CD14-positive monocyte (primary cell): ENCODE measurements around the gene BNIPL. TPM values are rescaled to one million over a fixed set of nuclear protein-coding genes. Genes with fewer than 3 reads are reported as not detected.

Experiments used
- DNase-seq, 3 donors: peaks; one replicate each; pipeline ENCODE4 v3.0.0-alpha.2; 2011 to 2022
- H2AFZ ChIP-seq: 2 replicates; pipeline ENCODE4 v1.6.0; 2012; ENCODE audit warnings: mild to moderate bottlenecking, low read depth, low read length, inconsistent platforms; ENCODE audit not compliant: insufficient read depth, poor library complexity, severe bottlenecking
- H3K27ac ChIP-seq, 2 donors: 1 replicate in 1 of 2; 2 replicates in 1 of 2; pipeline ENCODE4 v1.5.1; 2012 to 2013; ENCODE audit warnings: low read length in 2 of 2, control low read depth in 1 of 2, inconsistent platforms in 1 of 2, low read depth in 1 of 2, mild to moderate bottlenecking in 1 of 2
- H3K27me3 ChIP-seq, 2 donors: one replicate each; pipeline versions ENCODE4 v1.6.0 to v1.6.1; 2011 to 2013; ENCODE audit warnings: low read length in 2 of 2; ENCODE audit not compliant: control insufficient read depth in 2 of 2, insufficient read depth in 2 of 2
- H3K36me3 ChIP-seq, 2 donors: replicated peaks in 1 of 2; 1 replicate in 1 of 2; 2 replicates in 1 of 2; pipeline versions ENCODE4 v1.5.1 to v1.6.1; 2012 to 2013; ENCODE audit warnings: low read length in 2 of 2, control low read depth in 1 of 2, inconsistent platforms in 1 of 2, mild to moderate bottlenecking in 1 of 2; ENCODE audit not compliant: insufficient read depth in 2 of 2, control insufficient read depth in 1 of 2
- H3K4me1 ChIP-seq, 2 donors: 1 replicate in 1 of 2; 2 replicates in 1 of 2; pipeline versions ENCODE4 v1.5.1 to v1.6.1; 2012 to 2013; ENCODE audit warnings: low read length in 2 of 2, control low read depth in 1 of 2, inconsistent platforms in 1 of 2, mild to moderate bottlenecking in 1 of 2, moderate library complexity in 1 of 2; ENCODE audit not compliant: insufficient read depth in 2 of 2, control insufficient read depth in 1 of 2
- H3K4me2 ChIP-seq: replicated peaks from 2 replicates; pipeline ENCODE3; 2012; ENCODE audit warnings: low read length, moderate library complexity, mild to moderate bottlenecking; ENCODE audit not compliant: poor library complexity, severe bottlenecking; ENCODE audit errors: extremely low read depth
- H3K4me3 ChIP-seq, 3 experiments: fragments of 200-600 bp in 1 of 3; sonication (generic) in 1 of 3; replicated peaks in 1 of 3; 1 replicate in 2 of 3; 2 replicates in 1 of 3; pipeline ENCODE4 v1.5.1; 2011 to 2013; ENCODE audit warnings: low read length in 3 of 3, mild to moderate bottlenecking in 3 of 3, control low read depth in 2 of 3, low read depth in 2 of 3, inconsistent platforms in 1 of 3, moderate library complexity in 1 of 3
- H3K79me2 ChIP-seq: 2 replicates; pipeline ENCODE4 v1.6.0; 2012; ENCODE audit warnings: mild to moderate bottlenecking, control low read depth, inconsistent platforms, low read length, moderate library complexity; ENCODE audit not compliant: insufficient read depth
- H3K9ac ChIP-seq: 2 replicates; pipeline ENCODE4 v1.6.0; 2017; ENCODE audit warnings: low read length, mild to moderate bottlenecking; ENCODE audit not compliant: insufficient read depth, poor library complexity, severe bottlenecking
- H3K9me3 ChIP-seq, 2 donors: replicated peaks in 1 of 2; 1 replicate in 1 of 2; 2 replicates in 1 of 2; pipeline versions ENCODE4 v1.5.1 to v1.6.1; 2012 to 2013; ENCODE audit warnings: low read length in 2 of 2, control low read depth in 1 of 2; ENCODE audit not compliant: control insufficient read depth in 1 of 2, insufficient read depth in 1 of 2
- H4K20me1 ChIP-seq: 2 replicates; pipeline ENCODE4 v1.6.0; 2012; ENCODE audit warnings: mild to moderate bottlenecking, low read length, control low read depth, moderate library complexity; ENCODE audit not compliant: insufficient read depth
- H3K27ac Mint-ChIP-seq, 7 donors: one replicate each; pipeline ENCODE4 v1.8.0; 2020; ENCODE audit warnings: mild to moderate bottlenecking in 7 of 7, mixed read lengths in 7 of 7, moderate library complexity in 6 of 7, inconsistent platforms in 2 of 7
- H3K27me3 Mint-ChIP-seq, 3 donors: one replicate each; pipeline ENCODE4 v1.8.0; 2021 to 2022; ENCODE audit warnings: low read depth in 3 of 3, mild to moderate bottlenecking in 3 of 3, mixed read lengths in 3 of 3, moderate library complexity in 3 of 3, inconsistent platforms in 1 of 3
- H3K36me3 Mint-ChIP-seq, 2 donors: one replicate each; pipeline ENCODE4 v1.8.0; 2020; ENCODE audit warnings: mixed read lengths in 2 of 2, inconsistent platforms in 1 of 2, mild to moderate bottlenecking in 1 of 2
- H3K4me1 Mint-ChIP-seq: one replicate; pipeline ENCODE4 v1.8.0; 2020; ENCODE audit warnings: mild to moderate bottlenecking, mixed read lengths
- H3K4me3 Mint-ChIP-seq, 2 donors: one replicate each; pipeline ENCODE4 v1.8.0; 2020; ENCODE audit warnings: mild to moderate bottlenecking in 2 of 2, mixed read lengths in 2 of 2, moderate library complexity in 1 of 2
- H3K9me3 Mint-ChIP-seq, 7 donors: one replicate each; pipeline ENCODE4 v1.8.0; 2020 to 2022; ENCODE audit warnings: mixed read lengths in 7 of 7, mild to moderate bottlenecking in 6 of 7, moderate library complexity in 6 of 7, inconsistent platforms in 2 of 7
- WGBS: methylation state at CpG from one replicate; pipeline ENCODE4 v1.1.5; 2013; ENCODE audit warnings: missing lambda C conversion rate; ENCODE audit not compliant: insufficient coverage; 5-methylcytosine and 5-hydroxymethylcytosine counted together
- intact Hi-C, 2 donors: fragments of 100-400 bp; cut with micrococcal nuclease; formaldehyde crosslinking; loops; one replicate each; pipeline versions ENCODE4 v1.15.0 to v1.15.1; 2023
- polyA plus RNA-seq, 3 donors: library from polyadenylated mRNA; depleted of rRNA in 1 of 3; unstranded in 2 of 3; stranded (reverse) in 1 of 3; fragments of 300-500 nt in 2 of 3; fragments of >200 nt in 1 of 3; fragmentation: Illumina TruSeq in 2 of 3; gene quantifications; 1 replicate in 2 of 3; 2 replicates in 1 of 3; pipeline ENCODE4 v1.2.3, GENCODE V29; 2012 to 2021
- TF ChIP-seq, protein P1 (sequence below): fragments of 200-600 bp; IDR thresholded peaks from one replicate; pipeline ENCODE4 v1.8.0; 2022; ENCODE audit warnings: antibody characterized with exemption, mild to moderate bottlenecking

Gene BNIPL
- polyA plus RNA-seq, 3 donors = 0.77 TPM; not detected in 2

DNA sequence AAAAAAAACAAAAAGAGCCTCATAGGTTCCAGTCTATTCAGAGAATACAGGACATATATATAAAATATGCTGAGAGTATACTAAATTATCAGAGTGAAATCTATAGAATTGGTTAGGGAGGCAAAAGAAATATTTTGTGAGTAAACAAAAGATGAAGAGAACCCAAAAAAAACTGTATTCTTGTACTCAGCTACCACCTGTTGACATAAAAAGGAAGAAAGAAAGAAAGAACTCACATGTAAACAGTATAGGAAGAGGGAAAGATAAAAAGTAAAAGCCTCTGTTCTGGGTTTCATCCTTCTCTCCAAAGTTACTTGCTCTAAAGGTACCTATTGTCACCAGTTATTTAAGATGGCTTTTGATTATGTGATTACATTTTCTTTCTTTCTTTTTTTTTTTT lies 9.9 kb upstream of the BNIPL start:
- Mint-ChIP-seq H3K9me3 (no peaks in the 10 kb centered on the region), H3K27me3 (no peaks in the 10 kb centered on the region), H3K27ac (no peak overlapping the region), H3K4me3 (no peak overlapping the region), H3K4me1 (peaks cover 3% of the 10 kb centered on the region), H3K36me3 (peaks cover 48 to 71% of the 10 kb centered on the region in 2 donors)
- no peak overlapping the region for H3K27ac ChIP-seq
- no peaks in the 10 kb centered on the region for H3K9me3 ChIP-seq
- no peak for DNase-seq
- no peaks in the 10 kb centered on the region for H3K79me2 ChIP-seq
- no peak overlapping the region for H3K4me2 ChIP-seq
- peaks cover 4 to 7% of the 10 kb centered on the region in 2 donors for H3K4me1 ChIP-seq
- no peaks in the 10 kb centered on the region for H4K20me1 ChIP-seq
- intact Hi-C loops = loop anchor here in 1 of 2 donors (5.0 kb wide), 1 partner anchor 131 kb away; the partner anchor contains the start of gene TNFAIP8L2
- no peak overlapping the region for H3K9ac ChIP-seq
- no peak overlapping the region for H3K4me3 ChIP-seq
- no peak overlapping the region for H2AFZ ChIP-seq
- TF ChIP-seq, protein P1, sequence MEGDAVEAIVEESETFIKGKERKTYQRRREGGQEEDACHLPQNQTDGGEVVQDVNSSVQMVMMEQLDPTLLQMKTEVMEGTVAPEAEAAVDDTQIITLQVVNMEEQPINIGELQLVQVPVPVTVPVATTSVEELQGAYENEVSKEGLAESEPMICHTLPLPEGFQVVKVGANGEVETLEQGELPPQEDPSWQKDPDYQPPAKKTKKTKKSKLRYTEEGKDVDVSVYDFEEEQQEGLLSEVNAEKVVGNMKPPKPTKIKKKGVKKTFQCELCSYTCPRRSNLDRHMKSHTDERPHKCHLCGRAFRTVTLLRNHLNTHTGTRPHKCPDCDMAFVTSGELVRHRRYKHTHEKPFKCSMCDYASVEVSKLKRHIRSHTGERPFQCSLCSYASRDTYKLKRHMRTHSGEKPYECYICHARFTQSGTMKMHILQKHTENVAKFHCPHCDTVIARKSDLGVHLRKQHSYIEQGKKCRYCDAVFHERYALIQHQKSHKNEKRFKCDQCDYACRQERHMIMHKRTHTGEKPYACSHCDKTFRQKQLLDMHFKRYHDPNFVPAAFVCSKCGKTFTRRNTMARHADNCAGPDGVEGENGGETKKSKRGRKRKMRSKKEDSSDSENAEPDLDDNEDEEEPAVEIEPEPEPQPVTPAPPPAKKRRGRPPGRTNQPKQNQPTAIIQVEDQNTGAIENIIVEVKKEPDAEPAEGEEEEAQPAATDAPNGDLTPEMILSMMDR = no peak
- peaks cover 28 to 64% of the 10 kb centered on the region in 2 donors for H3K36me3 ChIP-seq
- H3K27me3 ChIP-seq = no peaks in the 10 kb centered on the region

DNA sequence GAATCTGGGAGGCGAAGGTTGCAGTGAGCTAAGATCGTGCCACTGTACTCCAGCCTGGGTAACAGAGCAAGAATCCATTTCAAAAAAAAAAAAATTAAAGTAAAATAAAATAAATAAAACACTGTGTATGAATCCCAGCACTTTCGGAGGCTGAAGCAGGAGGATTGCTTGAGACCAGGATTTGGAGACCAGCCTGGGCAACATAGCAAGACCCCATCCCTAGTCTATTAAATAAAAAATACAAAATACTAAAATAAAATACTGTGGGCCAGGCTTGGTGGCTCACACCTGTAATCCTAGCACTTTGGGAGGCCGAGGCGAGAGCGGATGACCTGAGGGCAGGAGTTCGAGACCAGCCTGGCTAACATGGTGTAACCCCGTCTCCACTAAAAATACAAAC lies 4.2 kb upstream of the BNIPL start:
- DNase-seq = no peak
- Histone ChIP-seq H3K9me3 (no peaks in the 10 kb centered on the region), H3K4me1 (peaks cover 0 to 6% of the 10 kb centered on the region in 2 donors), H3K79me2 (no peaks in the 10 kb centered on the region), H3K4me3 (no peak overlapping the region), H3K4me2 (no peak overlapping the region), H3K27me3 (no peaks in the 10 kb centered on the region), H3K36me3 (peaks cover 36 to 67% of the 10 kb centered on the region in 2 donors), H2AFZ (no peak overlapping the region), H3K9ac (no peak overlapping the region), H4K20me1 (no peaks in the 10 kb centered on the region), H3K27ac (no peak overlapping the region)
- peaks cover 0 to 2% (median 0%) of the 10 kb centered on the region in 3 donors for H3K27me3 Mint-ChIP-seq
- intact Hi-C loops = no loop called here
- H3K36me3 Mint-ChIP-seq = peaks cover 63 to 66% of the 10 kb centered on the region in 2 donors
- peaks cover 7% of the 10 kb centered on the region for H3K4me1 Mint-ChIP-seq
- H3K4me3 Mint-ChIP-seq = no peak overlapping the region
- TF ChIP-seq, protein P1 = no peak
- H3K9me3 Mint-ChIP-seq = no peaks in the 10 kb centered on the region
- no peak overlapping the region for H3K27ac Mint-ChIP-seq
- WGBS = no CpG with 5 or more reads among the region's 8 CpGs
